Common myeloid progenitor, CD34-positive (primary cell): ENCODE measurements around the gene CHGA.
A peak's percentile ranks its signal among the peaks of the same experiment; 100 is the strongest.

Experiments
- CTCF ChIA-PET: fragments of 350-600 bp; sonication (Branson Sonifier 250); formaldehyde crosslinking; loops from one replicate; lab custom pipeline; 2021; ENCODE audit warnings: antibody characterized with exemption; lab: Charles Lee
- POLR2A ChIA-PET: fragments of 350-600 bp; sonication (Branson Sonifier 250); formaldehyde crosslinking; loops from one replicate; lab custom pipeline; 2021; ENCODE audit warnings: antibody characterized with exemption; lab: Charles Lee
- DNase-seq, 3 donors: peaks; one replicate each; pipeline versions ENCODE4 v3.0.0 to v3.0.0-alpha.2; 2013
- H3K27ac ChIP-seq, 2 experiments: 1 replicate in 1 of 2; 2 replicates in 1 of 2; pipeline ENCODE4 v1.7.0; 2013; ENCODE audit warnings: inconsistent platforms in 2 of 2, low read length in 2 of 2, mild to moderate bottlenecking in 2 of 2, low read depth in 1 of 2, moderate library complexity in 1 of 2; ENCODE audit not compliant: severe bottlenecking in 2 of 2, insufficient read depth in 1 of 2, poor library complexity in 1 of 2
- H3K27me3 ChIP-seq, 5 experiments: replicated peaks in 2 of 5; 1 replicate in 3 of 5; 2 replicates in 2 of 5; pipeline versions ENCODE4 v1.6.1 to v1.7.0; 2013; ENCODE audit warnings: low read length in 4 of 5, mild to moderate bottlenecking in 2 of 5, moderate library complexity in 2 of 5, inconsistent platforms in 1 of 5; ENCODE audit not compliant: insufficient read depth in 5 of 5, control insufficient read depth in 4 of 5
- H3K36me3 ChIP-seq, 4 experiments: 1 replicate in 2 of 4; 2 replicates in 2 of 4; pipeline versions ENCODE4 v1.6.1 to v1.7.0; 2013; ENCODE audit warnings: low read length in 3 of 4, control low read depth in 1 of 4, mild to moderate bottlenecking in 1 of 4; ENCODE audit not compliant: control insufficient read depth in 4 of 4, insufficient read depth in 4 of 4
- H3K4me1 ChIP-seq, 4 experiments: 1 replicate in 3 of 4; 2 replicates in 1 of 4; pipeline versions ENCODE4 v1.6.1 to v1.7.1; 2013; ENCODE audit warnings: low read length in 3 of 4, mild to moderate bottlenecking in 3 of 4, control low read depth in 1 of 4, inconsistent platforms in 1 of 4, moderate library complexity in 1 of 4; ENCODE audit not compliant: control insufficient read depth in 4 of 4, insufficient read depth in 4 of 4; ENCODE audit errors: control extremely low read depth in 1 of 4
- H3K4me3 ChIP-seq, 7 experiments: 1 replicate in 4 of 7; 2 replicates in 3 of 7; pipeline versions ENCODE4 v1.5.1 to v1.7.0; 2013; ENCODE audit warnings: mild to moderate bottlenecking in 7 of 7, low read length in 6 of 7, moderate library complexity in 6 of 7, inconsistent platforms in 2 of 7, low read depth in 2 of 7, control low read depth in 1 of 7; ENCODE audit not compliant: insufficient read depth in 4 of 7, control insufficient read depth in 1 of 7; ENCODE audit errors: extremely low read depth in 1 of 7
- H3K9me3 ChIP-seq, 5 experiments: 1 replicate in 4 of 5; 2 replicates in 1 of 5; pipeline versions ENCODE4 v1.6.1 to v1.7.1; 2013; ENCODE audit warnings: low read length in 4 of 5, mild to moderate bottlenecking in 2 of 5, inconsistent platforms in 1 of 5, low read depth in 1 of 5, moderate library complexity in 1 of 5; ENCODE audit not compliant: control insufficient read depth in 4 of 5, insufficient read depth in 2 of 5; ENCODE audit errors: control extremely low read depth in 1 of 5
- WGBS: methylation state at CpG from one replicate; pipeline ENCODE4 v1.1.5; 2013; ENCODE audit not compliant: insufficient coverage; 5-methylcytosine and 5-hydroxymethylcytosine counted together

The CHGA gene

GRCh38 chr14:92884410-92884809 is 38.5 kb upstream of the CHGA start:
- no peaks in the 10 kb centered on the region for H3K36me3 ChIP-seq
- ChIA-PET CTCF (no interaction called here), POLR2A (no interaction called here)
- peaks cover 0 to under 1% (median 0%) of the 10 kb centered on the region in 5 experiments for H3K9me3 ChIP-seq
- H3K4me3 ChIP-seq: no peak overlapping the region
- H3K27me3 ChIP-seq: peaks cover 0 to 15% (median 7%) of the 10 kb centered on the region in 5 experiments
- H3K4me1 ChIP-seq: no peaks in the 10 kb centered on the region
- no peak for DNase-seq
- no peak overlapping the region for H3K27ac ChIP-seq
- WGBS: 92% methylated on average over 2 of the region's 3 CpGs

GRCh38 chr14:92885279-92886061 is 37.5 kb upstream of the CHGA start:
- 73% methylated on average over 7 of the region's 8 CpGs for WGBS

GRCh38 chr14:92886337-92886736 is 36.6 kb upstream of the CHGA start:
- POLR2A ChIA-PET: interaction anchor here (0.7 kb wide), 1 partner anchor 55 kb away, joined by 3 read pairs; no protein-coding TSS in a partner anchor
- DNase-seq: no peak
- Histone ChIP-seq H3K36me3 (no peaks in the 10 kb centered on the region), H3K9me3 (peaks cover 0 to 5% (median 0%) of the 10 kb centered on the region in 5 experiments), H3K27me3 (peaks cover 0 to 11% (median 6%) of the 10 kb centered on the region in 5 experiments), H3K4me1 (no peaks in the 10 kb centered on the region), H3K27ac (no peak overlapping the region), H3K4me3 (no peak overlapping the region)
- 87% methylated on average over 9 of the region's 11 CpGs for WGBS
- CTCF ChIA-PET: no interaction called here

More at GRCh38 chr14:92885279-92886061, 37.5 kb upstream of the CHGA start:
- Histone ChIP-seq H3K4me3 (no peak overlapping the region), H3K27ac (no peak overlapping the region), H3K36me3 (no peaks in the 10 kb centered on the region), H3K4me1 (no peaks in the 10 kb centered on the region), H3K9me3 (peaks cover 0 to 5% (median 0%) of the 10 kb centered on the region in 5 experiments), H3K27me3 (peaks cover 0 to 15% (median 6%) of the 10 kb centered on the region in 5 experiments)
- no peak for DNase-seq
- POLR2A ChIA-PET: no interaction called here
- CTCF ChIA-PET: interaction anchor here (1.1 kb wide), 1 partner anchor 11 kb away, joined by 3 read pairs; no protein-coding TSS in a partner anchor

- no peak for DNase-seq
- H3K9me3 ChIP-seq: peaks cover 0 to 5% (median 0%) of the 10 kb centered on the region in 5 experiments
- H3K4me3 ChIP-seq: no peak overlapping the region
- no peaks in the 10 kb centered on the region for H3K36me3 ChIP-seq
- POLR2A ChIA-PET: interaction anchor here (0.7 kb wide), 1 partner anchor 55 kb away, joined by 3 read pairs; no protein-coding TSS in a partner anchor
- no peak overlapping the region for H3K27ac ChIP-seq
- CTCF ChIA-PET: no interaction called here
- H3K27me3 ChIP-seq: peaks cover 0 to 11% (median 2%) of the 10 kb centered on the region in 5 experiments
- no peaks in the 10 kb centered on the region for H3K4me1 ChIP-seq
- WGBS: 100% methylated on average over 1 of the region's 1 CpG
These were observed 35.8 kb upstream of the CHGA start for GRCh38 chr14:92887157-92887556.

GRCh38 chr14:92888896-92889295 is 34.1 kb upstream of the CHGA start:
- peaks cover 0 to 17% (median 8%) of the 10 kb centered on the region in 5 experiments for H3K9me3 ChIP-seq
- H3K36me3 ChIP-seq: no peaks in the 10 kb centered on the region
- peaks cover 0 to 9% (median 0%) of the 10 kb centered on the region in 5 experiments for H3K27me3 ChIP-seq
- no peaks in the 10 kb centered on the region for H3K4me1 ChIP-seq
- ChIA-PET POLR2A (no interaction called here), CTCF (no interaction called here)
- no peak overlapping the region for H3K4me3 ChIP-seq
- DNase-seq: no peak
- H3K27ac ChIP-seq: no peak overlapping the region

- WGBS: 68% methylated on average over 5 of the region's 7 CpGs
- Histone ChIP-seq H3K9me3 (peaks cover 0 to 19% (median 8%) of the 10 kb centered on the region in 5 experiments), H3K27ac (no peak overlapping the region), H3K4me1 (no peaks in the 10 kb centered on the region), H3K36me3 (no peaks in the 10 kb centered on the region), H3K4me3 (no peak overlapping the region), H3K27me3 (peaks cover 0 to 10% (median 0%) of the 10 kb centered on the region in 5 experiments)
- CTCF ChIA-PET: no interaction called here
- peak in 1 of 3 donors; percentile 7 for DNase-seq
- POLR2A ChIA-PET: no interaction called here
These were observed 31.9 kb upstream of the CHGA start for GRCh38 chr14:92890830-92891588.
